Tibial nerve (tissue), 3 donors: Measurements from ENCODE around the gene IST1.
A peak's percentile ranks its signal among the peaks of the same experiment; 100 is the strongest.

Experiments
- CTCF ChIP-seq, 5 experiments: fragments of 200-600 bp in 3 of 5; fragments of 450-650 bp in 2 of 5; sonication (generic) in 3 of 5; IDR thresholded peaks; one replicate each; pipeline ENCODE4 v1.5.1; 2016 to 2019; ENCODE audit warnings: antibody characterized with exemption in 5 of 5, mild to moderate bottlenecking in 3 of 5, moderate library complexity in 2 of 5
- POLR2A ChIP-seq, 2 donors: fragments of 450-650 bp; IDR thresholded peaks; one replicate each; pipeline ENCODE4 v1.6.1; 2017; ENCODE audit warnings: antibody characterized with exemption in 2 of 2, mild to moderate bottlenecking in 2 of 2, moderate library complexity in 2 of 2

- TF ChIP-seq POLR2A (IDR thresholded peaks at IDR 0.05): no peak
- peak; percentile 62 to 78 (median 74) for TF ChIP-seq CTCF (IDR thresholded peaks at IDR 0.05)
Observed at GRCh38 chr16:71961066-71962039, 66.0 kb downstream of the IST1 start.
